OCI-LY3 (cell line): Measurements from ENCODE around the gene FAM72A.
"Not testable (repeated sequence)": the region's sequence is repeated elsewhere in the genome, so short reads cannot be mapped to it uniquely, and the experiment has no call there.

ENCODE experiments used
- EZH2phosphoT487 ChIP-seq: fragments of 200-600 bp; shearing (Covaris generic); IDR thresholded peaks from 2 replicates; pipeline ENCODE4 v1.6.1; 2018; ENCODE audit warnings: antibody characterized with exemption, mixed run types, low read depth
- TF ChIP-seq, protein P1 (sequence below): fragments of 200-600, 300-600 bp; sonication (generic); IDR thresholded peaks from 2 replicates; pipeline ENCODE4 v1.5.1; 2014; ENCODE audit warnings: antibody characterized with exemption, low read length, low read depth

DNA sequence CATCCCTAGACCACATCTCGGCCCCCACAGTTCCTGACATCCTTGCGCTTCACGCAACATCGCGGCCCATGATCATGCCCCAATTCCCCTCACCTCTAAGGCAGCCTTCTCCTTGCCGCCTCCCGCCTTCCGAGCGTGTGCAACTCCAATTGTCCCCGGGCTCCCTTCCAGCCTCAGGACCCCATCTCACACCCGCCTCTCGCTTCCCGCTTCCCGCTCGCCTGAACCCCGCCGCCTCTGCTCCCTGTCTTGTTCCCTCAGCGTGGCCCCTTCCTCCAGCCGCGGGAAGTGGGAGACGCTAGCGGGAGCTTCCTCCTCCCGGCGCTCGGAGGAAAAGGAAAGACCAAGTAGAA lies 1.5 kb upstream of the FAM72A start:
- TF ChIP-seq, protein P1, sequence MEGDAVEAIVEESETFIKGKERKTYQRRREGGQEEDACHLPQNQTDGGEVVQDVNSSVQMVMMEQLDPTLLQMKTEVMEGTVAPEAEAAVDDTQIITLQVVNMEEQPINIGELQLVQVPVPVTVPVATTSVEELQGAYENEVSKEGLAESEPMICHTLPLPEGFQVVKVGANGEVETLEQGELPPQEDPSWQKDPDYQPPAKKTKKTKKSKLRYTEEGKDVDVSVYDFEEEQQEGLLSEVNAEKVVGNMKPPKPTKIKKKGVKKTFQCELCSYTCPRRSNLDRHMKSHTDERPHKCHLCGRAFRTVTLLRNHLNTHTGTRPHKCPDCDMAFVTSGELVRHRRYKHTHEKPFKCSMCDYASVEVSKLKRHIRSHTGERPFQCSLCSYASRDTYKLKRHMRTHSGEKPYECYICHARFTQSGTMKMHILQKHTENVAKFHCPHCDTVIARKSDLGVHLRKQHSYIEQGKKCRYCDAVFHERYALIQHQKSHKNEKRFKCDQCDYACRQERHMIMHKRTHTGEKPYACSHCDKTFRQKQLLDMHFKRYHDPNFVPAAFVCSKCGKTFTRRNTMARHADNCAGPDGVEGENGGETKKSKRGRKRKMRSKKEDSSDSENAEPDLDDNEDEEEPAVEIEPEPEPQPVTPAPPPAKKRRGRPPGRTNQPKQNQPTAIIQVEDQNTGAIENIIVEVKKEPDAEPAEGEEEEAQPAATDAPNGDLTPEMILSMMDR = not testable (repeated sequence)
- not testable (repeated sequence) for TF ChIP-seq EZH2phosphoT487
